ENCODE measurements around the gene NCOR1.

The NCOR1 gene

DNA sequence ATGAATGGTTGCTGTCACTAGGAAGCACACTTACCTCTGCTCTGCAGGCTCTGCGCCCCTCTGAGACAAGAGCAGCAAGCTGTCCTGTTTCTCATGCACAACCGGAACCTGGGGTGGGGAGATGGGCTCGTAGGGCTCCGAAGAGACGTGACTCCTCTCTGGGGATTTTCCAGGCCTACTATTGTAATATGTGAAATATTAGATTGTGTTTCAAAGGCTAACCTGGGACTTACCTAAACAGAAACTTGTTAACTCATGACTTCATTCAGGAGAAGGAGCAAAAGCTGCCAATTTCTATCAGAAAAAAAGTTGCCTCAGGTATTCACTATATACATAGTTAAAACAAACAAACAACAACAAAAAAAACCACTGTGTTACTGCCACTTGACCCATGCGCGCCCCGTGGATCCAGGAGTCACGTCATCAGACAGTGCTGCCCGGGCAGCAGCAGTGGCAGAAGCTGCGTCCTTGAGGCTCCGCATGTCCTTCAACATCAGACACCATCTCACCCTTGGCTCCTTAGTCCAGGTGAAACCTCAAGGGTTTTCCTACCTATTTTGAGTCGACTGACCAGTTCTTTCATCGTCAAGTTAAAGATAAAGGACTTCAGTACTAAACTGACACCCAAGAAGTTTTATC, 166.4 kb downstream of the NCOR1 start:
- H3K36me3 ChIP-seq (replicated peaks; ENCODE audit: insufficient read depth, low read length), result 0 out of 2 replicates have a peak, but pooled peaks cover 3% of the 10 kb centered on the region

GRCh38 chr17:16046966-16047365, 168.4 kb downstream of the NCOR1 start:
- Histone ChIP-seq H3K4me2 (ENCODE audit: low read depth, low read length) (no peak overlapping the region), H3K27ac (ENCODE audit: low read length) (no peak overlapping the region), H4K20me1 (ENCODE audit: insufficient read depth, low read length) (no peaks in the 10 kb centered on the region), H3K9me3 (replicated peaks; ENCODE audit: insufficient read depth, low read length) (no peaks in the 10 kb centered on the region), H3K27me3 (replicated peaks; ENCODE audit: insufficient read depth, low read length) (no peaks in the 10 kb centered on the region), H3K9me2 (replicated peaks; ENCODE audit: insufficient read depth, low read length) (no peaks in the 10 kb centered on the region), H2AFZ (ENCODE audit: low read length) (no peak overlapping the region), H3K9ac (ENCODE audit: low read length) (no peak overlapping the region), H3K4me1 (ENCODE audit: low read length) (no peaks in the 10 kb centered on the region), H3K79me2 (ENCODE audit: low read length) (no peaks in the 10 kb centered on the region), H3F3A (ENCODE audit: insufficient read depth, low read length) (no peaks in the 10 kb centered on the region), H3K4me3 (ENCODE audit: low read length) (no peak overlapping the region), H3K36me3 (replicated peaks; ENCODE audit: insufficient read depth, low read length) (peaks cover 3% of the 10 kb centered on the region)
- no peak for DNase-seq
- TF ChIP-seq EZH2phosphoT487 (IDR thresholded peaks at IDR 0.05; ENCODE audit: low read length) (no peak), EZH2 (optimal IDR thresholded peaks at IDR 0.05; ENCODE audit: low read depth, low read length) (no peak)
- TF ChIP-seq, protein P1, sequence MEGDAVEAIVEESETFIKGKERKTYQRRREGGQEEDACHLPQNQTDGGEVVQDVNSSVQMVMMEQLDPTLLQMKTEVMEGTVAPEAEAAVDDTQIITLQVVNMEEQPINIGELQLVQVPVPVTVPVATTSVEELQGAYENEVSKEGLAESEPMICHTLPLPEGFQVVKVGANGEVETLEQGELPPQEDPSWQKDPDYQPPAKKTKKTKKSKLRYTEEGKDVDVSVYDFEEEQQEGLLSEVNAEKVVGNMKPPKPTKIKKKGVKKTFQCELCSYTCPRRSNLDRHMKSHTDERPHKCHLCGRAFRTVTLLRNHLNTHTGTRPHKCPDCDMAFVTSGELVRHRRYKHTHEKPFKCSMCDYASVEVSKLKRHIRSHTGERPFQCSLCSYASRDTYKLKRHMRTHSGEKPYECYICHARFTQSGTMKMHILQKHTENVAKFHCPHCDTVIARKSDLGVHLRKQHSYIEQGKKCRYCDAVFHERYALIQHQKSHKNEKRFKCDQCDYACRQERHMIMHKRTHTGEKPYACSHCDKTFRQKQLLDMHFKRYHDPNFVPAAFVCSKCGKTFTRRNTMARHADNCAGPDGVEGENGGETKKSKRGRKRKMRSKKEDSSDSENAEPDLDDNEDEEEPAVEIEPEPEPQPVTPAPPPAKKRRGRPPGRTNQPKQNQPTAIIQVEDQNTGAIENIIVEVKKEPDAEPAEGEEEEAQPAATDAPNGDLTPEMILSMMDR (IDR thresholded peaks at IDR 0.05; ENCODE audit: low read length), result no peak

More for the DNA sequence above, 166.4 kb downstream of the NCOR1 start:
- no peaks in the 10 kb centered on the region for H4K20me1 ChIP-seq (ENCODE audit: insufficient read depth, low read length)
- no peaks in the 10 kb centered on the region for H3K4me1 ChIP-seq (ENCODE audit: low read length)
- H3K9me3 ChIP-seq (replicated peaks; ENCODE audit: insufficient read depth, low read length), result no peaks in the 10 kb centered on the region
- DNase-seq, result no peak
- TF ChIP-seq EZH2phosphoT487 (IDR thresholded peaks at IDR 0.05; ENCODE audit: low read length) (no peak), EZH2 (optimal IDR thresholded peaks at IDR 0.05; ENCODE audit: low read depth, low read length) (no peak)
- TF ChIP-seq, protein P1 (IDR thresholded peaks at IDR 0.05; ENCODE audit: low read length), result no peak
- no peaks in the 10 kb centered on the region for H3F3A ChIP-seq (ENCODE audit: insufficient read depth, low read length)
- no peak overlapping the region for H3K9ac ChIP-seq (ENCODE audit: low read length)
- H3K27ac ChIP-seq (ENCODE audit: low read length), result no peak overlapping the region
- H3K9me2 ChIP-seq (replicated peaks; ENCODE audit: insufficient read depth, low read length), result no peaks in the 10 kb centered on the region
- no peaks in the 10 kb centered on the region for H3K27me3 ChIP-seq (replicated peaks; ENCODE audit: insufficient read depth, low read length)
- H3K79me2 ChIP-seq (ENCODE audit: low read length), result 0 out of 2 replicates have a peak, but pooled peaks cover 3% of the 10 kb centered on the region
- no peak overlapping the region for H3K4me3 ChIP-seq (ENCODE audit: low read length)
- H3K4me2 ChIP-seq (ENCODE audit: low read depth, low read length), result no peak overlapping the region
- H2AFZ ChIP-seq (ENCODE audit: low read length), result no peak overlapping the region

GRCh38 chr17:16044487-16044886, 170.8 kb downstream of the NCOR1 start:
- Histone ChIP-seq H3F3A (ENCODE audit: insufficient read depth, low read length) (no peaks in the 10 kb centered on the region), H3K4me1 (ENCODE audit: low read length) (no peaks in the 10 kb centered on the region), H3K36me3 (replicated peaks; ENCODE audit: insufficient read depth, low read length) (peaks cover 3% of the 10 kb centered on the region)

More at GRCh38 chr17:16044487-16044886, 170.8 kb downstream of the NCOR1 start:
- H3K4me3 ChIP-seq (ENCODE audit: low read length), result no peak overlapping the region
- no peaks in the 10 kb centered on the region for H3K9me3 ChIP-seq (replicated peaks; ENCODE audit: insufficient read depth, low read length)
- no peaks in the 10 kb centered on the region for H3K27me3 ChIP-seq (replicated peaks; ENCODE audit: insufficient read depth, low read length)
- H2AFZ ChIP-seq (ENCODE audit: low read length), result no peak overlapping the region
- H3K9ac ChIP-seq (ENCODE audit: low read length), result no peak overlapping the region
- TF ChIP-seq EZH2phosphoT487 (IDR thresholded peaks at IDR 0.05; ENCODE audit: low read length) (no peak), EZH2 (optimal IDR thresholded peaks at IDR 0.05; ENCODE audit: low read depth, low read length) (no peak)
- TF ChIP-seq, protein P1 (IDR thresholded peaks at IDR 0.05; ENCODE audit: low read length), result no peak
- H3K9me2 ChIP-seq (replicated peaks; ENCODE audit: insufficient read depth, low read length), result no peaks in the 10 kb centered on the region
- H4K20me1 ChIP-seq (ENCODE audit: insufficient read depth, low read length), result no peaks in the 10 kb centered on the region
- no peaks in the 10 kb centered on the region for H3K79me2 ChIP-seq (ENCODE audit: low read length)
- H3K4me2 ChIP-seq (ENCODE audit: low read depth, low read length), result no peak overlapping the region
- DNase-seq, result no peak
- H3K27ac ChIP-seq (ENCODE audit: low read length), result no peak overlapping the region
